Adipose tissue (tissue), 3 donors: ENCODE results near the gene ACSM3. TPM values are rescaled to one million over a fixed set of nuclear protein-coding genes. Genes with fewer than 3 reads are reported as not detected.
"Not testable (repeated sequence)": the region's sequence is repeated elsewhere in the genome, so short reads cannot be mapped to it uniquely, and the experiment has no call there.

Experiments
- H3K27ac ChIP-seq: one replicate; pipeline ENCODE4 v1.5.1; 2013; ENCODE audit warnings: low read depth, low read length
- WGBS, 3 donors: extraction: QIAGEN DNeasy Blood & Tissue Kit; methylation state at CpG; one replicate each; pipeline ENCODE4 v1.1.7; 2013; 5-methylcytosine and 5-hydroxymethylcytosine counted together
- polyA plus RNA-seq, 3 donors: library from polyadenylated mRNA; stranded (reverse); fragments of 200-250 nt; gene quantifications; one replicate each; pipeline ENCODE4 v1.2.3, GENCODE V29; 2013
- donor health status: healthy with polysubstance abuse.
- donor health status: Bipolar disorder and iron deficiency.
- donor health status: healthy.

The ACSM3 gene
- polyA plus RNA-seq, 3 donors = 5.9 to 33.1 (median 14.4) TPM

GRCh38 chr16:20750558-20750957 lies 13.3 kb upstream of the ACSM3 start:
- 77 to 100% (median 100%) methylated on average over 1 of the region's 1 CpG for WGBS, 3 donors
- H3K27ac ChIP-seq = no peak overlapping the region

- 70 to 82% (median 74%) methylated on average over 1 of the region's 1 CpG for WGBS, 3 donors
- no peak overlapping the region for H3K27ac ChIP-seq
These were observed 10.1 kb upstream of the ACSM3 start for GRCh38 chr16:20753727-20754126.

GRCh38 chr16:20755238-20755637 lies 8.6 kb upstream of the ACSM3 start:
- WGBS, 3 donors = 70 to 98% (median 93%) methylated on average over 1 of the region's 1 CpG
- H3K27ac ChIP-seq = no peak overlapping the region

GRCh38 chr16:20755799-20756198 lies 8.0 kb upstream of the ACSM3 start:
- not testable (repeated sequence) for H3K27ac ChIP-seq
- 83 to 100% (median 97%) methylated on average over 2 to 3 of the region's 5 CpGs for WGBS, 3 donors

- 58 to 87% (median 65%) methylated on average over 2 of the region's 2 CpGs for WGBS, 3 donors
- H3K27ac ChIP-seq = no peak overlapping the region
These were observed 3.5 kb upstream of the ACSM3 start for GRCh38 chr16:20760346-20760745.

- no peak overlapping the region for H3K27ac ChIP-seq
- 69 to 85% (median 84%) methylated on average over 1 of the region's 1 CpG for WGBS, 3 donors
These were observed 2.6 kb upstream of the ACSM3 start for GRCh38 chr16:20761175-20761574.

GRCh38 chr16:20762404-20763123 lies 1.2 kb upstream of the ACSM3 start:
- no peak overlapping the region for H3K27ac ChIP-seq
- WGBS, 3 donors = 88 to 94% (median 89%) methylated on average over 3 of the region's 3 CpGs

GRCh38 chr16:20764448-20764847 lies 634 bp downstream of the ACSM3 start:
- 45 to 88% (median 63%) methylated on average over 1 of the region's 1 CpG for WGBS, 3 donors
- not testable (repeated sequence) for H3K27ac ChIP-seq

- H3K27ac ChIP-seq = no peak overlapping the region
- WGBS, 3 donors = 92 to 94% (median 94%) methylated on average over 2 of the region's 2 CpGs
These were observed 1.9 kb downstream of the ACSM3 start for GRCh38 chr16:20765732-20766131.

- WGBS, 3 donors = 88 to 97% (median 91%) methylated on average over 5 of the region's 5 CpGs
- no peak overlapping the region for H3K27ac ChIP-seq
These were observed 2.5 kb downstream of the ACSM3 start for GRCh38 chr16:20766294-20766693.

GRCh38 chr16:20767577-20767976 lies 3.8 kb downstream of the ACSM3 start:
- H3K27ac ChIP-seq = no peak overlapping the region

- WGBS, 3 donors = 91 to 97% (median 94%) methylated on average over 1 of the region's 1 CpG
- H3K27ac ChIP-seq = no peak overlapping the region
These were observed 4.3 kb downstream of the ACSM3 start for GRCh38 chr16:20768121-20768520.

- H3K27ac ChIP-seq = no peak overlapping the region
- WGBS, 3 donors = 27 to 90% (median 86%) methylated on average over 1 of the region's 1 CpG
These were observed 5.0 kb downstream of the ACSM3 start for GRCh38 chr16:20768818-20769217.

- 39 to 93% (median 86%) methylated on average over 3 of the region's 3 CpGs for WGBS, 3 donors
- H3K27ac ChIP-seq = no peak overlapping the region
These were observed 9.9 kb downstream of the ACSM3 start for GRCh38 chr16:20773679-20774078.

- no peak overlapping the region for H3K27ac ChIP-seq
- WGBS, 3 donors = 72 to 77% (median 74%) methylated on average over 7 of the region's 7 CpGs
These were observed 11.0 kb downstream of the ACSM3 start for GRCh38 chr16:20774703-20775362.

GRCh38 chr16:20781697-20782096 lies 17.9 kb downstream of the ACSM3 start:
- 50 to 82% (median 68%) methylated on average over 1 of the region's 1 CpG for WGBS, 3 donors
- H3K27ac ChIP-seq = no peak overlapping the region

GRCh38 chr16:20782470-20782869 lies 18.7 kb downstream of the ACSM3 start:
- H3K27ac ChIP-seq = no peak overlapping the region
- WGBS, 3 donors = 90 to 95% (median 93%) methylated on average over 2 of the region's 2 CpGs

GRCh38 chr16:20784204-20784603 lies 20.4 kb downstream of the ACSM3 start:
- H3K27ac ChIP-seq = no peak overlapping the region

GRCh38 chr16:20789130-20789529 lies 25.3 kb downstream of the ACSM3 start:
- H3K27ac ChIP-seq = no peak overlapping the region

- no peak overlapping the region for H3K27ac ChIP-seq
- 89 to 93% (median 91%) methylated on average over 5 of the region's 5 CpGs for WGBS, 3 donors
These were observed 28.3 kb downstream of the ACSM3 start for GRCh38 chr16:20791923-20792612.
